HG02973 (cell line): ENCODE results near the gene PRKAG2.
"Not testable (repeated sequence)": the region's sequence is repeated elsewhere in the genome, so short reads cannot be mapped to it uniquely, and the experiment has no call there.

Source experiments
- ATAC-seq: cut with Tn5 transposase; IDR thresholded peaks from one replicate; pipeline ENCODE4 v1.9.1; 2021; ENCODE audit warnings: moderate library complexity; ENCODE audit not compliant: unreplicated experiment

Gene PRKAG2

GRCh38 chr7:151876899-151877777 is at the start of gene PRKAG2:
PRKAG2 (minus strand) TSS chr7:151877115; CDS start chr7:151876620, 495 bp downstream.
- ATAC-seq: no peak

- no peak for ATAC-seq
Observed at GRCh38 chr7:151926336-151926712, 49.4 kb upstream of the PRKAG2 start.

DNA sequence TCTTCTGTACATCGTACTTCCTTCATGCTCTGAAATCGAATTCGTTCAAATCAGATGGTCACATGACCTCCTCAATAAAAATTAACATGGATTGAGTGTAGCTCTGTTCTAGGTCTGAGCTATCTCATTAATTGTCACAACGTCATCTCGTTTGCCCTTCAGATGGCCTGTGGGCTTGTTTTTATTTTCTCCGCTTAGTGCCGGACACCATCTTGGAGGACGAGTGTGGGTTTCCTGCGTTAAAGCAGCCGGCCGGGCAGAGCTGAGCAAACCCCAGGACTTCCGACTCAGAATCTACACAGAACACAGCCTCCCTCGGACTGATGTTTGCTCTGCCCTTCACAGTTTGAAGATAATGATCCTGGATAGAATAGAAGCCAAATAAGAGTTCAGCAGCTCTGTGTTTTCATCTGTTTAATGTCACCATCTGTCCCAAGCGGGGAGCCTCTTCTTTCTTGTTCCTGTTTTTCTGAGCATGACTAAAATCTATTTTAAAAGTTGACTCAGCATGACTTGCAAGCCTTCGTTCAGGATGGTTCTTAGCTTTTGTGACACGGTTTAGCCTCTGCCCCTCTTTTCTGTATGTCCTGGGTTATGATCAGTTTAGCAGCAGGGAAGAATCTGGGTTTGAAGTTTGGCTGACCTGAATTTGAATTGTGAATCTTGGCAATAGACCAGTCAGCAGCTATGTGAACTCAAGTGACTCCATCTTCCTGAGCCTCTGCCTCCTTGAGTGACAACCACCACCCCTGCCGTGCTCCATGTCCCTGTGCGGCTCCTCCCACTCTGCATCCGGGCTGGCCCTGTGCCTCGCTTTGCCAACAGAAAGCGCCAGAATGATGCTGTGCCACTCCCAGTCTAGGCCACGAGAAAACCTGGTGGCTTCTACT is 48.8 kb upstream of the PRKAG2 start:
- no peak for ATAC-seq

- no peak for ATAC-seq
Observed at GRCh38 chr7:151924508-151924907, 47.6 kb upstream of the PRKAG2 start.

GRCh38 chr7:151924001-151924400 is 47.1 kb upstream of the PRKAG2 start:
- no peak for ATAC-seq

DNA sequence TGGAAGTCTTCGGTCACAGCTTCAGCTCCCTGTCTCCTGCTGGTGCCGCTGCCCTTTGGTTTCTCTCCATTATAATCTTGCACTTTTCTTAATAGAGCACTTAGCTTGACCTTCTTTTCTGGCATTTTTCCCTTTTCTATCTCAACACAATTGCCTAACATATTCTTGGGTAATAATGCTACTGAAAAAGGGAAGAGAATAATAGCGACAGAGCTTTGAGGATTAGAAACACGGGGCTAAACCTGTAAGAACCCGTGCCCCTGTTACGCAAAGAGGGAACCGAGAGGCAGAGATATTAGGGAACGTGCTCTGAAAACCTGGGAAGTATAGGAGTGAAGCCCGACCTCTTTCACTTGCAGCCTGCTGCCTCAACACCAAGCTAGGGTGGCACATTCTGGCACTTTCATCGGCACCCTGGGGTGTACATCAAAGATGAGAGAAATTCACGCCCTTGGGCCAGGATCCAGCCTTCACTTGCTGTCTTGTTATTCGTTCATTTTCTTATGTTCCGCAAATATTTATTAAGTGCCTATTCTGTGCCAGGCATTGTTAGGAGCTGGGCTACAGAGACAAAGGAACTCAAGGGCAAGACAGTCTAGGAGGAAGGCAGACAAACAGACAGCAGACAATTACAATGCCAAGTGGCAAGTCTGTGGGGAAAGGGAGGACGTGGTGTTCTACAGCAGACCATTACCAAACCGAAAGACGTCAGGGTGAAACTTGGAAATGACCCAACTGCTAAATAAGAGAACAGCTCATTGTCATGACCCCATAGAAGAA is 46.4 kb upstream of the PRKAG2 start:
- ATAC-seq: no peak

DNA sequence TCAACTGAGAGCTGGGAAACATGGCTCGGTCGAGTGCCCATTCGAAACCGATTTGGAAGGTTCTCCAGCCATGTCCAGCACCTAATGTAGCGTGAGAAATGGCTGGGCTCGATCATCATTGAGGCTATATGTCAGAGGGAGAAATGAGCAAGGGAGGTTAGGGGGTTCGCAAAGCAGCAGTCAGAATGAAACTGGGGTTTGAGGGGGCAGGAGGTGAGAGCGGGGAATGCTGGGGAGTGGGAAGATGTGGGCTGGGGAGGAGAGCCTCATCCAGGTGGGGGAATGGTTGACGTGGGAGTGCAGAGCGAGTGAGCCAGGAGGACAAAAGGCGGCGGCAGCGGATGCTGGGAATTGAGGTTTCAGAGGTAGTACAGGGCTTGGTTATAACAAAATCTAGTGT is 44.5 kb upstream of the PRKAG2 start:
- no peak for ATAC-seq

- no peak for ATAC-seq
Observed at GRCh38 chr7:151920488-151920887, 43.6 kb upstream of the PRKAG2 start.

DNA sequence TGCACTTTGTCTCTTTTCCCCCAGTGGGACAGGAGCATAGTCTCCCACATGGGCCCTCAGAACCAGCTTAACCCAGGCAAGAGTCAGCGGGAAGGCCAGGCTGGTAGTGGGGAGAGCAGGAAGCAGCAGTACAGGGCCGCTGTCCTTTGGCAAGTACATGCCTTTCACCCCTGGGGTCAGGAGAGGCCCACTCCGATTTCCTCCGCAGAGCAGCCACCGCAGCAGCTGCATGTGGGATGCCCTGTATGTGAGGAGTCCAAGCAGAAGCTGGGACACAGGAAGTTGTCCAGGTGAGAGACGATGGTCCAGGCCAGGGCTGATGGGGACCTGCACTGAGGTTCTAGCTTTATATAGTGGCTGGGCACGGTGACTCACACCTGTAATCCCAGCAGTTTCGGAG is 42.7 kb upstream of the PRKAG2 start:
- no peak for ATAC-seq

DNA sequence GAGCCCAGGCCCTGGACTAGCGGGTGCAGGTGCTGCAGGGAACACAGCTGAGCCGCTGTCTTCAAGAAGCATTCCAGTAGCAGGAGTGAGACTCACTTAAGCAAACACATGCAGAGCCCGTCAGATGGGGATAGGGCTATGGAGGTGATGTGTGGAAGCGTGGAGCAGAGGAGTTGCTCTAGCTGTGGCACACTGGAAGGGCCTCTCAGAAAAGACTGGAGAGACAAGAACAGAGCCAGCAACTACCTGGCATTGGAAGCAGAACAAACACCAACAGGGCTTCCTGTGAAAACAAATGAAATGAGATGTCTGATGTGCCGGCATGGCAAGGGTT is 41.6 kb upstream of the PRKAG2 start:
- ATAC-seq: no peak

- no peak for ATAC-seq
Observed at GRCh38 chr7:151917791-151918509, 41.0 kb upstream of the PRKAG2 start.

GRCh38 chr7:151914051-151914450 is 37.1 kb upstream of the PRKAG2 start:
- ATAC-seq: no peak

DNA sequence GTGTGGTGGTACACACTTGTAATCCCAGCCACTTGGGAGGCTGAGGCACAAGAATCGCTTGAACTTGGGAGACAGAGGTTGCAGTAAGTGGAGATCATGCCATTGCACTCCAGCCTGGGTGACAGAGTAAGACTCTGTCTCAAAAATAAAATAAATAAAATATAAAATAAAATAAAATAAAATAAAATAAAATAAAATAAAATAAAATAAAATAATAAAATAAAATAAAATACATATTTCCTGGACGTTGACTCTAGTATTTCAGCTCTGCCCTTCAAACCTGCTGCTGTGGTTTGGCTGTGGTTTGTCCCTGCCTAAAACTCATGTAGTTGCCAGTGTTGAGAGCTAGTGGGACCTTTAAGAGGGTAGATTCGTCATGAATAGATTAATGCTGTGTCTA is 33.7 kb upstream of the PRKAG2 start:
- ATAC-seq: not testable (repeated sequence)

DNA sequence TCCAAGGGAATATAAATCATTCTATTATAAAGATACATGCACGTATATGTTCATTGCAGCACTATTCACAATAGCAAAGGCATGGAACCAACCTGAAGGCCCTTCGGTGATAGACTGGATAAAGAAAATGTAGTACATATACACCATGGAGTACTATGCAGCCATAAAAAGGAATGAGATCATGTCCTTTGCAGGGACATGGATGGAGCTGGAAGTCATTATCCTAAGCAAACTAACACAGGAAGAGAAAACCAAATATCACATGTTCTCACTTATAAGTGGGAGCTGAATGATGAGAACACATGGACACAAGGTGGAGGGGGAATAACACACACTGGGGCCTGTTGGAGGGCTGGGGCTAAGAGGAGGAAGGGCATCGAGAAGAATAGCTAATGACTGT is 30.2 kb upstream of the PRKAG2 start:
- not testable (repeated sequence) for ATAC-seq

DNA sequence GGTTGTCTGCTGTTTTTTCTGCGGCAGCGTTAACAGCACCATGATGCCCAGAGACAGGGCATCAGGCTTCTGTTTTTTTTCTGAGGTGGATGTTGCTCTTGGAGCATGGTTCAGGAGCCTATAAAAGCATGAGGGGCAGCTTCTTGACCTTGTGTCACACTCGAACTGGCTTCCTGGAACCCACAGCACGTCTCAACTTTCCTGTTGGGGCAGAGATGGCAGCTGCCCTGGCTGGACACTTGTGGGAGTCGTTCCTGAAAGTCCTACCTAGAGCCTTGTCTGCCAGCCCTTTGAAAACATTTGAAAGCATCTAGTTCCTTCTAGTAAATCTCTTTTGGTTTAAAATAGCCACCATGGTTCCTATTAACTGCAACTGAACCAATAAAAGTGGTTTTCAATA is 28.9 kb upstream of the PRKAG2 start:
- no peak for ATAC-seq

DNA sequence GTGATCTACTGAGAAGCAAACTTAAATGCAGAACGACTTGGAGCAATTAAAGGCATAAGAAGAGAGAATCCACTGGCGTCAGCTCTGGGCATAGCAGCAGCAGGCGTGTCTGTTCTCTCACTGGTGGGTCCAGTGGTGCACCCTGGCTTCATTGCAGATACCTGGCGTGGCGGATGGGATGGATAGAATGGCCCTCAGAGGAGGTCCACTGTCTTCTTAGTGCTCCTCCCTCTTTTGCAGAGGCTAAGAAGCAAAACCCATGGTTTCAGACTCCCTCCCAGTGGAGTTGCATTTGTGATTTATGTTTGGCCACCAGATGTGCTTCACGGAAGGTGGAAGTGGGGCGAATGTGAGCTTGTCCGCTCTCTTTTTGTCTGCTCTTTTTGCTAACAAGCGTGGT is 28.4 kb upstream of the PRKAG2 start:
- no peak for ATAC-seq

DNA sequence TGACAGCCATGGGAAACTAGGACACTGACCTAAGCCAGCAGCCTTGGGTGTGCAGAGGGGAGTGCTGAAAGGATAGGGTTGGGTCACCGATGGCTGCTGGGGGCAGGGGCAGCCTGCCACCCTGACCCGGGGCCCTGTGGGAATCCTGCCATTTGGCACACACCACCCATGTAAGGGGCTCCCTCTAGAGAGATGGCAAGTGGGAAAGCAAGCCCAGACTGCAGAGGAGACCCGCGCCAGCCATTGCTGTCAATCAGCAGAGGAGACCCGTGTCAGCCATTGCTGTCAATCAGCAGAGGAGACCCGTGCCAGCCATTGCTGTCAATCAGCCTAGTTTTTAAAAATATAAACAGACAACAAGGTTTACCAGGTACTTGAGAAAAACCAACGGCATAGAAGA is 27.4 kb upstream of the PRKAG2 start:
- no peak for ATAC-seq

DNA sequence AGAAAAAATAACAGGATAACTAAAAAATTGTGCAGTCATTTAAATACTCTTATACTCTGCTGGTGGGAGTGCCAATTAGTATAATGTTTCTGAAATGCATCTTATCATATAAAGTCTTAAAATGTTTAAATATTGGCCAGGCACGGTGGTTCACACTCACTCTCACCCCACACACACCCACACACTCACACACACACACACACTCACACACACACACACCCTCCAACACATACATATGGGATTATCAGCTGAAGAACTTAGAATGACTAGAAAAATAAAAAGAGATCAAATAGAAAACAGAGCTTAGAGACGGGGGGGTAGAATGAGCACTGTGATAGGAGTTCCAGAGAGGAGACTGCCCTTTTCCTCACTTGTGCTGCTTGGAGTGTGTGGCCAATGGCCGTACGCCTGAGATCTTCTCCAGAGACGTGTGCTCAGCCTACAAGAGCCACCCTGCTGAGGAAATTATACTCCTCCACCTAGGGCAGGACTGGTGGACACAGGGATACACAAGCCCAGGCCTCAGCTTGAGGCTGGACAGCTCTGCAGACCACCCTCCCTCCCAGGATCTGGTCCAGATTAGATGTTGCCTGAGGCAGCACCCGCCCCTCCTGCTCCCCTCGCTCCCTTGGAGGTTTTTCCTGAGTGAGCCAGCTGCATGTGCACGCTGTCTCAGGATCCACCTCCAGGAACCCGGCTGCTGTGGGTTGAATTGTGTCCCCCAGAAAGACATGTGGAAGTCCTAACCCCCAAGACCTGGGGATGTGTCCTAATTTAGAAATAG is 26.5 kb upstream of the PRKAG2 start:
- ATAC-seq: no peak

GRCh38 chr7:151902311-151902710 is 25.4 kb upstream of the PRKAG2 start:
- ATAC-seq: no peak

GRCh38 chr7:151901828-151902227 is 24.9 kb upstream of the PRKAG2 start:
- ATAC-seq: no peak
